Peyer's patch (tissue), 4 donors: Measurements from ENCODE around the gene RBM19.

Experiments
- CTCF ChIP-seq, 6 experiments: fragments of 450-650 bp in 4 of 6; fragments of 200-600 bp in 2 of 6; sonication (generic) in 1 of 6; IDR thresholded peaks; one replicate each; pipeline ENCODE4 v1.5.1; 2017 to 2019; ENCODE audit warnings: antibody characterized with exemption in 6 of 6, mild to moderate bottlenecking in 3 of 6, moderate library complexity in 1 of 6
- POLR2A ChIP-seq, 2 donors: fragments of 450-650 bp; IDR thresholded peaks; one replicate each; pipeline ENCODE4 v1.5.1; 2017; ENCODE audit warnings: antibody characterized with exemption in 2 of 2, mild to moderate bottlenecking in 2 of 2, moderate library complexity in 2 of 2

- TF ChIP-seq CTCF (IDR thresholded peaks at IDR 0.05): peak; percentile 35 to 71 (median 58)
- TF ChIP-seq POLR2A (IDR thresholded peaks at IDR 0.05): no peak
Measured at GRCh38 chr12:113912760-113913329, 53.3 kb downstream of the RBM19 start.
